HEK293T (cell line): ENCODE data around the gene ST3GAL4.
"Not testable (repeated sequence)": the region's sequence is repeated elsewhere in the genome, so short reads cannot be mapped to it uniquely, and the experiment has no call there.

Experiments
- BHLHE40 ChIP-seq: fragments of 450-650 bp; IDR thresholded peaks from 2 replicates; pipeline ENCODE4 v1.6.1; 2016; ENCODE audit warnings: mild to moderate bottlenecking, moderate library complexity, borderline replicate concordance
- FOXK2 ChIP-seq: fragments of 450-650 bp; IDR thresholded peaks from 2 replicates; pipeline ENCODE4 v1.6.1; 2016; ENCODE audit warnings: mild to moderate bottlenecking
- L3MBTL2 ChIP-seq: fragments of 450-650 bp; conservative IDR thresholded peaks from 2 replicates; pipeline ENCODE4 v1.6.1; 2016; ENCODE audit warnings: mild to moderate bottlenecking
- LEF1 ChIP-seq: fragments of 450-650 bp; IDR thresholded peaks from 2 replicates; pipeline ENCODE4 v1.6.1; 2017; ENCODE audit warnings: mild to moderate bottlenecking, borderline replicate concordance
- NFRKB ChIP-seq: fragments of 450-650 bp; IDR thresholded peaks from 2 replicates; pipeline ENCODE4 v1.6.1; 2016; ENCODE audit warnings: mild to moderate bottlenecking, moderate library complexity
- TARDBP ChIP-seq: fragments of 450-650 bp; IDR thresholded peaks from 2 replicates; pipeline ENCODE4 v1.6.1; 2016
- TF ChIP-seq, protein P1 (sequence below): fragments of 450-650 bp; IDR thresholded peaks from 2 replicates; pipeline ENCODE4 v1.6.1; 2016

DNA sequence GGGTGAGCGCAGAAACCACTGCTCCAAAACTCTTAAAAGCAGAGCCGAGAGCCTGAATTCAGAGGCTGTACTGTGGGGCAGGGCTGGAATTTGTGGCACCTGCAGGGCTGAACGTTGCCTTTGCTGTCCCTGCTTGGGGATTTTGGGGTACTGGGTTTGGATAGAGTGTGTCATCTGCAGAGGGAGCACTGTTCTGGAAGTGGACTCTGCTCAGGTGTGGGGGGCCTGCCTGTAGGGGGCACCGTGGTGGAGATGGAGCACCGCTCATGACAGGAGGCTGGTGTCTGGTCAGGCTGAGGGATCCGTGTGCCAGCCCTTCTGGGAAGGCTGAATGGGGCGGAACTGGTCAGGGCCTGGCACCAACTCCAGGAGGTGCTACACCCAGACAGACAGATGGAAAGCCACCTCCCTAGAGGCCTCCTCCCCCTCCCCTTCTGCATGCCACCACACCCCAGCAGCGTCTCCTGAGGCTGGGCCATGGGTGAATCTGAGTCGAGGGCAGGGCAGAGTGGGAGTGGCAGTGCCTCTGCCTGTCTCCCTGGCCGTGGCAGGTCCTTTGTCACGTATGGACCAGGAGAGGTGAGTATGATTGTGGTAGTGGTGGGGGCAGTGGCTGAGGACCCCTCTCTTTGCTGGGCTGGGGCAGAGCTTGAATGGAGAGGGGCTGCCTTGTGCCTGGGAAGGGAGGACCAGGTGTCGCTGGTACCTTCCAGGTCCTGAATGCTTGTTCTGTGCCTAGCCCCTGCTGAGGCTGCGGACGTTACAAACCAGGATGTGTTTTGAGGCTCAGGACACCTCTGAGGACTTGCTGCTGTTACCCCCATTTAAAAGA is 11.6 kb downstream of the ST3GAL4 start:
- TF ChIP-seq L3MBTL2, BHLHE40, TARDBP, FOXK2, NFRKB, LEF1: not testable (repeated sequence)
- TF ChIP-seq, protein P1, sequence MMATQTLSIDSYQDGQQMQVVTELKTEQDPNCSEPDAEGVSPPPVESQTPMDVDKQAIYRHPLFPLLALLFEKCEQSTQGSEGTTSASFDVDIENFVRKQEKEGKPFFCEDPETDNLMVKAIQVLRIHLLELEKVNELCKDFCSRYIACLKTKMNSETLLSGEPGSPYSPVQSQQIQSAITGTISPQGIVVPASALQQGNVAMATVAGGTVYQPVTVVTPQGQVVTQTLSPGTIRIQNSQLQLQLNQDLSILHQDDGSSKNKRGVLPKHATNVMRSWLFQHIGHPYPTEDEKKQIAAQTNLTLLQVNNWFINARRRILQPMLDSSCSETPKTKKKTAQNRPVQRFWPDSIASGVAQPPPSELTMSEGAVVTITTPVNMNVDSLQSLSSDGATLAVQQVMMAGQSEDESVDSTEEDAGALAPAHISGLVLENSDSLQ = not testable (repeated sequence)
